HG02852 (cell line): ENCODE results near the gene ADD2.

Source experiments
- ATAC-seq: cut with Tn5 transposase; IDR thresholded peaks from one replicate; pipeline ENCODE4 v1.9.1; 2021; ENCODE audit warnings: mild to moderate bottlenecking, moderate library complexity; ENCODE audit not compliant: unreplicated experiment

Gene ADD2

GRCh38 chr2:70607121-70607561, 160.9 kb downstream of the ADD2 start:
- ATAC-seq = no peak
